NCI-H510A (cell line): ENCODE data around the gene SRPRB.
"Not testable (repeated sequence)": the region's sequence is repeated elsewhere in the genome, so short reads cannot be mapped to it uniquely, and the experiment has no call there.

Experiments
- DNase-seq: peaks from one replicate; lab custom pipeline; 2025; lab: John Stamatoyannopoulos, UW

SRPRB gene

DNA sequence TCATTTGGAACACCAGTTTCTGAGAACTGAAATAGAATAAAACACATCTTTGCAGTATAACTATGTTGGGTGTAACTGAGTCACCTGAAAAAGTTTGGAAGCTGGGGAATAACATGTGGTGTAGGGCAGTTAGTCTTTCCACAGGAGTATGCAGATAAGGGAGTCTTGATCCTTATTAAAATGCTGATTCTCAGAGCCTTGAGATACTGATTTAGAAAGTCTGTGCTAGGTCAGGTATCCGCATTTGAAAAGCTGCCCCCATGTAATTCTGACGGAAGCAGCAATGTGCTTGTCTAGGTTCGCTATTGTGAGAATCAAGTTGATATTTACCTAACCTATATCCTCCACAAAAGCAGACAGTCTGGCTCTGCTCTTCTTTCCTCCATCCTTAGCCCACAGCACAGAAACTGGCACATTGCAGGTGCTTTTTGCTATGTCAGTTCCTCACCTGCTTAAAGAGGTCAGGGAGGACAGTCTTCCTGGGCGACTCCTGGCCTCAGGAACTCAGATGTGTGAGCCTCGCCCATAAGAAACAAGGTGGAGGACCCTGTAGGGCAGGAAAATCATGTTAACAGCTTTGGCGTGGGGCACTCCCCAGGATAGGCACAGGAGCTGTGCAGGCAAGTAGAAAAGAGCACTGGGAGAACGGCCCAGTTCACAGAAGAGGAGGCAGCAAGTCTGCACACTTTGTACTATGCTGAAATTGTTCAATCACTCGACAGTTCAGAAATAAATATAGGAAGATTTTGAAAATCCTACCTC is 27.6 kb upstream of the SRPRB start:
- DNase-seq: no peak

DNA sequence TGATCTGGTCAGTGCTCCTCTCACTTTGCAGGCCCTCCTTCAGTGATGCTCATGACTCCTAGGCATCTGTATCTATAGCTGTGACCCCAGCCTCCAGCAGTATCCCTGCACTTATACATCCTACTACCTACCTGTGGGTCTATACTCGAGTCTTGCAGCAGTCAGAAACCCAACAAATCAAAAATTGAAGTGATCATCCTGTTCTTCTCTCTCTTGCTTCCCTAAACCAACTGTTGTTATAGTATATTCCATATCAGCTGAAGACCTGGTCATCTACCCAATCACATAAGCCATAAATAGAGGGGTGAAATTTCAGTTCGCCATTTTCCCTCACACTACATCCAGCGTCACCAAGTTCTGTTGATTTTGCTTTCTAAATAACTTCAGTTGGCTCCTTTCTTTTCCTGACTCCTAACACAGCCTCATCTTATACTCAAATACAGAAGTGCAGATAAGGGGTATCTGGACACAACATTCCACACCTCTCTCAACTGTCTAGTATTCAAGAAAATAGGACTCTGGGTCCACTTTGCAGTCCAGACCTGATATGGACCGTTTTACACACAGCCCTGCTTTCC is 25.9 kb upstream of the SRPRB start:
- no peak for DNase-seq

DNA sequence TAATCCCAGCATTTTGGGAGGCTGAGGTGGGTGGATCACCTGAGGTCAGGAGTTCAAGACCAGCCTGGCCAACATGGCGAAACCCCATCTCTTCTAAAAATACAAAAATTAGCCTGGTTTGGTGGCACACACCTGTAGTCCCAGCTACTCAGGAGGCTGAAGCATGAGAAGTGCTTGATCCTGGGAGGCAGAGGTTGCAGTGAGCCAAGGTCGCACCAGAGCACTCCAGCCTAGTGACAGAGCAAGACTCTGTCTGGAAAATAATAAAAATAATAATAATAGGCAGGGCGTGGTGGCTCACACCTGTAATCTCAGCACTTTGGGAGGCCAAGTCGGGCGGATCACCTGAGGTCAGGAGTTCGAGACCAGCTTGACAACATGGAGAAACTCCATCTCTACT is 24.9 kb upstream of the SRPRB start:
- not testable (repeated sequence) for DNase-seq

DNA sequence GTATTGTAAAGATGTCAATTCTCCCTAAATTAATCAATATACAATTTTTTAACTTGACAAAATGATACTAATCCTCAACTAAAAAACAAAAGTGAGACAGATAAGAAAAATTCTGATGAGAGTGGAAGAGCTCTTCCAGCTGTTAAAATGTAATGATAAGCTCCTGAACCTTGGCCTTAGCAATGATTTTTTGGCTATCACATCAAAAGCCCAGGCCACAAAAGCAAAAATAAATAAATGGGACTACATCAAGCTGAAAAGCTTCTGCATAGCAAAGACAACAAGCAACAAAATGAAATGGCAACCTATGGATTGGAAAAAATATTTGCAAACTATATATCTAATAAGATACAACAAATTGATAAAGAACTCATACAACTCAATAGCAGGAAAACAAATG is 24.0 kb upstream of the SRPRB start:
- DNase-seq: no peak

DNA sequence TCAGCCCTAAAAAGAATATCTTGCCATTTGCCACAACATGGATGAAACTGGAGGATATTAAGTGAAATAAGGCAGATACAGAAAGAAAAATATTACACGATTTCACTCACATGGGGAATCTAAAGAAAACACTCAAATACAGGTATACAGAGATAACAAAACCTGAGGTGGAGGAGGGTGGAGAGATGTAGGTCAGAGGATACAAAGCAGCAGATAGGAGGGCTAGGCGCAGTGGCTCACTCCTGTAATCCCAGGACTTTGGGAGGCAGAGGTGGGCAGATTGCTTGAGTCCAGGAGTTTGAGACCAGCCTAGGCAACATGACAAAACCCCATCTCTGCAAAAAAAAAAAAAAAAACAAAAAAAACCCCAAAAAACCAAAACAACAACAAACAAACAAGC is 23.2 kb upstream of the SRPRB start:
- no peak for DNase-seq

DNA sequence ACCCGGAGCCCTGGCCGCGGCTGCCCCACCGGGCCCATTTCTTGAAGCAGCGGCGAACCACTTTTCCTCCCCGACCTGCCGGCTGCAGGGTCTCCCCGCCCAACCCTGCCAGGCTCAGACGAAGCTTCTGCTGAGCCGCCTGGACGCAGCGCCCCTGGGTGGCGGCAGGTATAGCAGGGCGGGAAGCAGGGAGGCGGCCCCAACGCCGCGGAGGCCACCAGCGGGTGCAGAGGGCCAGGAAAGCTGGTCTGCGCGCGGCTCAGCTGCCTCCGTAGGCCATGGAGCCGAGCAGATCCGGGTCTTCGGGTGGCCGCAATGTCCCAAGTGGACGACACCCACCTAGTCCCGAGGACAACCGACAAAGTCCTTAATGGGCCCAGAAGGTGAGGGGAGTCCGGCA is 21.9 kb upstream of the SRPRB start:
- no peak for DNase-seq

DNA sequence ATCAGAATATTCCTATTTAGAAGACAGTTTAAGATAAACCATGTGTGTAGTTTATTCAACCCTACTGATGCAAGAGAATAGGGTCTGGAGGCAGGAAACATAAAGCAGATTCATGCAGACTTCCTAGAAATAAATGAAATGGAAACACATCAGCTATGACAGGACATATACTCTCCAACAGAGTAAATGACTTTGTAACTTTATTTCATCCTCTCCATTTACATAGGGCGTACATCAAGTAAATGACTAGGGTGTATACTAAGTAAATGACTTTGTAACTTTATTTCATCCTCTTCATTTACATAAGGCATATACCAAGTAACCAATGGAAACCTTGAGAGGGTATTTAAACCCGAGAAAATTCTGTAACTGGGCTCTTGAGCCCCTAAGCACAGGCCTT is 17.6 kb upstream of the SRPRB start:
- DNase-seq: no peak

DNA sequence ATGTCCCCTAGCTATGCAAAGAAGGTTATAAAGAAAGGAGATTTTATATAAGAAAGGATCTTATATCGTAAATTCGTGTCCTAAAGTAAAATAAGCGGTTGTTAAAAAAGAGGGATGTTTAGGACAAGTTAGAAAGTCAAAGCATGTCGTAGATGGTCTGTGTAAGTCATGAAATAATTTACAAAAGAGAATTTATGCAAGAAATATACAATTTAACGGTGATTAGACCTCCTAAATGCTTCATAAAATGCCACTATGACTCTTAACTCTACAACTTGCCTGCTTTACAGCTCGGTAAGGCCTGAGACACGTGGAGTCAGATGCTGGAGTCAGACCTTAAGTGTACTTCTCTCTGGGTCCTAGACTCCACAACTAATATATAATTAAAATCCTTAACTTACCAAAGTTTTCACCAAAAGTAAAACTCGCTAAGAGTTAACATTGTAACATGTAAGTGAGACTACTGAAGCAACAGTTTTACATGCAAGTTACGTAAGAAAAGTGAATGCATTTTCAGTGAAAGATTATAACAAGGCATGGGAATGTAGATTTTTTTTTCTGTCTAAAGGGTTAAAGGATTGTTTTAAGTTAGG is 13.3 kb upstream of the SRPRB start:
- DNase-seq: no peak

DNA sequence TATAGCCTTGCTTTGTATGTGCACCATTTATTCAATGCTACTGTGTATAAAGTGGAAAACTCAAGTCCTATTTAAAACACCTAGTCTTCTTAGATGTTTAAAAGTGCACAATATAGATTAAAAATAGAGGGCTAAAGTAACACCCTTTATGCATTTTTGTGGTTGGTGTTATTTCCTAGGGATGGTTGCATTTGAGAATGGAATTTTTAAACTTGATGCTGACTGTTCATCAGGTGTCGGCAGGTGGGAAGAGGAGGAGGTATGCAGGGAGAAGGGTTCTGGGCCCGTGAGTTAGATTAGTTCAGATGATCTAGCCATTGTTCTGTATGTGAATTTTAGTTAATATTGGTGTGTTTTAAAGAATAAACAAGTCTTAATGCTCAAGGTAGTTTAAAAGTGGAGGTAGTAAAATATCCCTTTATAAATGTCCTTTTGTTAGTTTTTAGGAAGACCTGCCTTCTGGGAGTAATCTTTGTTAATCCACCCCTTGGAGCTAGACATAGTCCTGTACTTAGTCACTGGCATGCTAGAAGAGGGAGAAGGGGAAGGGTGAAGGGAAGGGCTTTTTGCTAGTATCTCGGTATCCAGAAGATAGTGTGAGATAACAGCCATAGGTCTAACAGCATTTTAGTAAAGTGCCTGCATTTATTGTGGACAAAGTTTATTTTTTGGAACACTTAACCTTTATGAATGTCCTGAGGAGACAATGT is 8.1 kb upstream of the SRPRB start:
- DNase-seq: no peak

DNA sequence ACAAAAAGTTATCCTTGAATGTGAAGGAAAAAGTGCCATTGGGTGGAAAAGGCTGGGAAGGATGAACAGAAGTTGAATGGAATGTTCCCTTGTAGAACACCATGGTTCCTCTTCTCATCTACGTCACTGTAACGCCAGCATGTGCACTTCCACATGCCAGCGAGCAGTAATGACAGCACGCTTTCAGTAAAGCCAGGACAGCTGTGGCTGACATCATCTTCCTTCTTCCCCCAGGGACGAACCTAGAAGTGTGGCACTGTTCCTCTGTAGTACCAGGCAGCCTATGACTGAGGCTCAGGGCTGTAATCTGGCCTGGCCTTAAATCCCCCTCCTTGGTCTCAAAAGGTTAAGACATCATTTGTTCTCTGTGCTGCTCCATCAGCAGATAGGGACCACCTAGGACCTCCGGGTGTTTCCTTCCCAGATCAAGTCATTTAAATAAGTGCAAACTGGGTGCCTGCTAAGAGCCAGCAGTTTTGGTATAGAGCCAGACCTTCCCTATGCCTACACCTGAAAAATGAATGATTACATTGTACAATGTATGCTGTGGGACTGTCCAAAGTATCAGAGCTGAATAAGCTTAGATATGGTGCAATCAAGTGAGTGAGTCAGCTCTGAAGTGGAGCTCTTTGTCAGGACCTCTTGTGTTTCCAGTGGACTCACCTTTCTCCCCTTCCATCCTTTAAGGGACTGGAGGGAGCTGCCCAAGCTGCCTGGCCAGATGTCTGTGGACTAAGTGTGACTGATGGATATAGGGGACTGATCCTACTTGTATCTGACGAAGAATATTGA is 5.6 kb upstream of the SRPRB start:
- no peak for DNase-seq

DNA sequence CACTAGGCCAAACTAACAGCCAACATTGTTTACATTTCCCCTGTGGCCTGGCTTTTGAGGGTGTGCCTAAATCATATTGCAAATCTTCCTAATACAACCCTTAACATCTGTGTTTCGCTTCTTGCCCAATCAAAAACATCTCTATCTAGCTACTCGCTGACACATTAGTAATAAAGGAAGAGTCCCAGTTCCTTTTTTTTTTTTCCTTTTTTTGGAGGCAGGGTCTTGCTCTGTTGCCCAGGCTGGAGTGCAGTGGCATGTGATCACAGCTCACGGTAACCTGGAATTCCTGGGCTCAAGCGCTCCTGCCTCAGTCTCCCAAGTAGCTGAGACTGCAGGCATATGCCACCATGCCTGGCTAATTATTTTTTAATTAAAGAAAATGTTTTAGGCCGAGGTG is 2.1 kb upstream of the SRPRB start:
- no peak for DNase-seq

DNA sequence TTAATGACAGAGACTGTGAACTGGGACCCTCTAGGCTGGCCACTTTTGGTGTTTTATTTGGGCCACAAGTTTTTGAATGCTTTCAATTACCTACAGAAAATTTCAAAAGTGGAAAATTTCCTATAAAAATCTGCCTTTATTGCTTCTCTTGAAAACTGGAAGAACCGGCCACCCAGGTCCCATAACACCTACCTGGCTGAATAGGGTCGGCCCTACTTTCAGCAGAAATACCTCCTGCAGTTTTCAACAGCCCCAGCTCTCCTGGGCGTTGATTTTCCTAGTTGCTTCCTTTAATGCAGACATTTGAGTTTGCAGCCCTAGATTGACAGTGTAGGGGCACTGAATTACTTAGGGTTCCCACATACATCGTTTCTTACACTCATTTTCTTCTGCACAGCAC is 719 bp upstream of the SRPRB start:
- DNase-seq: no peak

DNA sequence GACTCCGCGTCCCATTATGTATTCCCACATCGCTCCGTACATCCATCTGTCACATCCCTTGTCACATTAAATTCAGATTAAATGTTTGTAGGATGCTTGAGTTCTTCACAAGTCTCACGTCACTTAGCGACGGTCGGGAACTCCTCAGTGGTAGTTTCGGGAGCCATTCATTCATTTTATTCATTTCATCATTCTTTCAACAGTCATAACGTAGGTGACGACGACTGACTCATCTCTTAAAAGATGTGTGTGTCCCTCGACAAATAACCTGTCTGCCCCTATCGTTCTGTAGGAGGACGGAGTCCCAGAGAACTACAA is 272 bp upstream of the SRPRB start:
- DNase-seq: no peak

DNA sequence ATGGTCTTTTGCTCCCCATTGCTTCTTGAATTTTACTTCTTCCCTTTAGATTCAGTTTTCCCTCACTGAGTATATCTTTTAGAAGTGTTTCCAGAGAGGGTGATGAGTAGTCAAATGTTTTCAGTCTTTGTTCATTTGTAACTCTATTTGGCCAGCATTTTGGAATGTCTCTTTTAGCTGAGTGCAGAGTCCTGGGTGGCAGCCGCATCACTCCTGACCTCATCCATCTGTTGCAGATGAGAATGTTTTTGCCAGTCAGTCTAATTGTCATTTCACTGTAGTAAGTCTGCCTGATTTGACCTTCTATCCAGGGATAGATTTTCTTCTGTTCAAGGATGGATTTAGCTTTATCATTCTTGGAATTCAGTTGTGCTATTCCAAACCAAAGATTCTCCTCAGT is 7.3 kb downstream of the SRPRB start:
- DNase-seq: no peak

DNA sequence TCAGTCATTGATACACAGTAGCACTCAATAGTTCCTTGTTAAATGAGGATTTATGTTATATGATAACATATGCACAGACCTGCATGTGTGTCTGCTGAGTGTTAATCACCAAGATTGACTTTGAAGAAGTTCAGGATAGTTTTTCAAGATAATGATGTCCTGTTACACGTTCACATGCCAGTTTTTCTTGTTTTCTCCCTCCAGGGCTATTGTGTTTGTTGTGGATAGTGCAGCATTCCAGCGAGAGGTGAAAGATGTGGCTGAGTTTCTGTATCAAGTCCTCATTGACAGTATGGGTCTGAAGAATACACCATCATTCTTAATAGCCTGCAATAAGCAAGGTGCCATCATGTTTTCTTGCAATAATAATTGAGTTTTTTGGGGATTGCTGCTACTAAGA is 9.8 kb downstream of the SRPRB start:
- DNase-seq: no peak

DNA sequence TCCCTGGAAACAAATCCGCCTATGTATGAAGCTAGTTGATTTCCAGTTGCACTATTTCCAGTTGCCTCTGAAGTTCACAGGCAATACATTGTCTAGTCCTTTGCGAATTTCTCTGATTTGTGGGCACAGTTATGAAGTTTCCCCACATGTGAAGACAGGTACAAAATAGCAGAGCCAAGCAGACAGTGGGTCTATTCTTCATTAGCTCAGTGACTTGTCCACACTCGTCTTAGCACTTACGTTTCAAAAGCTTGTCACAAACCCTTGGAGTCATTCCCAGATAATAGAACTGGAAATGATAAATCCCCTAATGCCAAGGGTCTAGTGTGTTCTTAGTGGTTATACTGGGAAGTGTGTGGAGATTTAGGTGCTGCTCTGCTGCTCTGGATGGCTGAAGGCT is 14.5 kb downstream of the SRPRB start:
- no peak for DNase-seq

DNA sequence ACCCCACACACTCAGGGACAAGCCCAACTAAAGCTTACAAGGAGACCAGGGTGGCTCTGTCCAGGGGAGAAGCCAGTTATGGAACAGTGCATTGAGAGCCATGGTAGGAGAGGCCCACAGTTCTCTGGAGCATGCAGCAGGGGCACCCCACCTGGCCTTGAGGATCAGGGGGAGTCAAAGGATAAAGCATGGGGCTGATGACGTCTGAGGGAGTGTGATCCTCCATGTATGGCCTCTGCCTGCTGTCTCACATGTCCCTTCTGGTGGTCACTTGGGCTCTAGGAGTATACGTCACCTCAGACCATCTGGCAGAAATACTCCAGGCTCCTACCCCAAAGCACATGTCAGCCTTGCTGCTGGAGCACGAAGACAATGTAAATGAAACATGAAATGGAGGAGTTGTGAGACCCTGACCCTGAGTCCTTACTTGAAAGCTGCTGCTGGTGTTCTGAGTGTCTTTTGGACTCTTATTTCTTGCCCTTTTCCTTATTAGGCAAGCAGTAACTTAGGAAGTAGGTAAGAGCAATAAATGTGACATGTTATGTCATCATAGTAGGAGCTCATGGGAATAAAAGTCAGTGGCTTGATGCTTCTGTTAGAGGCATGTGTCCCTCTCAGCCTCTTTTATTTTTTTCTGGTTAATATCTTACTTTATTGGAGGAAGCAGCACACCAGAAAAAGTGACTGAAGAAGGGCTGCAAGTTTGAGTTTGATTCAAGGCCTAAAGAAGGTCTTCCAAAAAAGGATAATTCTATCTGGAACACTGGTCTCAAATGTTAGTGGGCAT is 15.5 kb downstream of the SRPRB start:
- no peak for DNase-seq

DNA sequence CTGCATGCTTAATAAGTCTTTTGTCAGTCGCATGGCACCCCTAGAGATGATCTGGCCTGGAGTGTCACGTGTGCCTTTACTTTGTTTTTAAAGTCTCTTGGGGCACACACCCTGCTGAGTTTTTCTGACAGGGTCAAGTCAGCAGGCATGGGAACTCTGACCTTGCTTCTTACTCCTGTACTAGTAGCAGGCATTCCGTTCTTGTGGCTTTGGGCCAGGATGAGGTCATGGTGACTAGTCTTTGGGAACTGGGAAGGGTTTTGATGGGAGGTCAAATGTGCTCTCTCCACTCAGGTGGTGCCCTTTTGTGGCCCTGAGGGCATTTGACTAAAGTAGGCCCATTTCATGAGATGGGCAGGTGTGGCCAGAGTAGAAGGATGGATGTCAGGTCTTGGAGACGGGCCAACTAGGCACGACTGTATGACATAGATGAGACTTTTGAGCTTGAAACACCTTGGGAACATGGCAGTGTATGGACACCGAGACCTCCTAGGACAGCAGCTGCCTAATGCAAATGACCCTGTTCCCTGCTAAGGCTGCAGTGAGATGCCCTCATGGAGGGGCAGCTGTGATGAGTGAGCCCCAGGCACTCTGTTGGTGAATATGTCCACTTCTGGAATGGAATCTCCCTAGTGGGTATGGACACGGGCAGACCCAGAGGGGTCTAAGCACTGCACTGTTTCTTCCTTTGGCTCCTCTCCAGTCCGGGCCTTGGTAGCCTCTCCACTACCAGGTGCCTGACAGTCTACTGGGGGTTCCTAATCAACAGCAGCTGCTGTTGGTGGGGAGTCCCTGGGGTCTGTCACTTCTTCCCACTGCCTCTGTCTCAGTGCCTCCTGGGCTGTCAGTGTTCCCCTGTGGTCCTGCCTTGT is 16.4 kb downstream of the SRPRB start:
- DNase-seq: no peak

DNA sequence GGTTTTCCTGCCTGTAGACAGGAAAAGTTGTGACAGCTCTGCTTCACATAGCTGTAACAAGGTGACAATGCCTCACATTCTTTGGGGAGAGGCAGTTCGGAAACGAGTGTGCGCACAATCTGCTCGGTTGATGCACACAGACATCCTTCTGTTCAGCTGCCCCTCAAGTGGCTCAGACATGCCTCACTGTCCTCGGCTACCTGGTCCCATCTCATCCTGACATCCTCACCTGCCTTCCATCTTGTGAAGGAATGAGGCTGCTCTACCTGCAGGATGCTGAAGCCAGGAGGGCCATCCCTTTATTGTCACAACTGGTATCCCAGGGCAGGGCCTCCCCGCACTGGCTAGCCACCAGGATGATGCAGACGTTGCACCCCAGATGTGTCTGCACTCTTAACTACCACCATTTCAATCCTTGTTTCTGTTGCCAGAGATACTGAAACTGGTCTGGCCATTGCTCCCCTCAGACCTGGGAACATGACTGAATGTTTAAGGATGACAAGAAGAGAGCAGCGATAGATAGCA is 19.4 kb downstream of the SRPRB start:
- DNase-seq: no peak

DNA sequence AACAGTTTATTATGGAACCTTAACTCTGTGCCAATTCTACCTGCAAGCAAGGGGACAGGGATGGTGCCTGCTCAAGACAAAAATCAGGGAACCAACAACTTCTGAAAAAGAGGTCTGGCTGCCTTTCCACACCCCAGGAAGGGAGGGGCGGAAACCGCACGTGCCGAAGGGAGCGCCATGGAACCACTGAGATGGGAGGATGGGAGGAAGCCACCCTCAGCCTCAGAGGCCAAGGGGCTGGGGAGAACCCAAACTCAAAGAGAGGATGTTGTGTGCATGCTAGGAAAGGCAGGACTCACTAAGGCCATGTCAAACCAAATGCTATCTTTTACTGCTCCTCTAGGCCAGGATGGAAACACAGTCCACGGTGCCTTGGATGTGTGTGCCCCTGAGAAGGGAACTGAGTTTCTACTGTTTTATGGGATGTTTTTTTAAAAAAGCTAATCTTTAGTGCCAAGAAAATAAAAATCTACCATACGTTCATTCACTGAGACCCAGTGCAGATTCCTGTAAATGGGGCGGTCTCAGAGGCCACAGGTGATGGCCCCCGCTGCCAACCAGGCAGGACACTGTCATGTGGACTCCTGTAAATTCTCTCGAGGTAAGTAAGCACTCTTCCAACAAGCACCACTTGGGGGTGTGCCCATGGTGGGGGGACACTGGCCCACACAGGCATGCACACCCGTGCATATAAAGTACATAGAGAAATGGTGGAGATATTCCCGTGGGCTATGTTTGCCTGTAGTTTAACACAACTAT is 20.5 kb downstream of the SRPRB start:
- DNase-seq: no peak
